ENCODE data around the gene KANK4.

GRCh38 chr1:62268315-62268714 is 50.9 kb downstream of the KANK4 start:
- TF ChIP-seq CTCF (IDR thresholded peaks at IDR 0.05; ENCODE audit: insufficient read depth, low read length, poor library complexity, severe bottlenecking) (no peak), EZH2phosphoT487 (conservative IDR thresholded peaks at IDR 0.05; ENCODE audit: low read length) (no peak)

All from SU-DHL-6 (cell line).